Retinal pigment epithelial cell (primary cell): ENCODE measurements around the gene COPZ1.
A peak's percentile ranks its signal among the peaks of the same experiment; 100 is the strongest.

ENCODE experiments used
- DNase-seq: peaks from one replicate; pipeline ENCODE4 v3.0.0-alpha.2; 2010; ENCODE audit warnings: low read depth
- H3K4me3 ChIP-seq: 2 replicates; pipeline ENCODE4 v1.5.1; 2011; ENCODE audit warnings: mild to moderate bottlenecking, low read length, control low read depth, moderate library complexity
- TF ChIP-seq, protein P1 (sequence below): conservative IDR thresholded peaks from 2 replicates; pipeline ENCODE4 v1.5.1; 2011; ENCODE audit warnings: low read depth, low read length, control low read depth, inconsistent platforms

The COPZ1 gene

DNA sequence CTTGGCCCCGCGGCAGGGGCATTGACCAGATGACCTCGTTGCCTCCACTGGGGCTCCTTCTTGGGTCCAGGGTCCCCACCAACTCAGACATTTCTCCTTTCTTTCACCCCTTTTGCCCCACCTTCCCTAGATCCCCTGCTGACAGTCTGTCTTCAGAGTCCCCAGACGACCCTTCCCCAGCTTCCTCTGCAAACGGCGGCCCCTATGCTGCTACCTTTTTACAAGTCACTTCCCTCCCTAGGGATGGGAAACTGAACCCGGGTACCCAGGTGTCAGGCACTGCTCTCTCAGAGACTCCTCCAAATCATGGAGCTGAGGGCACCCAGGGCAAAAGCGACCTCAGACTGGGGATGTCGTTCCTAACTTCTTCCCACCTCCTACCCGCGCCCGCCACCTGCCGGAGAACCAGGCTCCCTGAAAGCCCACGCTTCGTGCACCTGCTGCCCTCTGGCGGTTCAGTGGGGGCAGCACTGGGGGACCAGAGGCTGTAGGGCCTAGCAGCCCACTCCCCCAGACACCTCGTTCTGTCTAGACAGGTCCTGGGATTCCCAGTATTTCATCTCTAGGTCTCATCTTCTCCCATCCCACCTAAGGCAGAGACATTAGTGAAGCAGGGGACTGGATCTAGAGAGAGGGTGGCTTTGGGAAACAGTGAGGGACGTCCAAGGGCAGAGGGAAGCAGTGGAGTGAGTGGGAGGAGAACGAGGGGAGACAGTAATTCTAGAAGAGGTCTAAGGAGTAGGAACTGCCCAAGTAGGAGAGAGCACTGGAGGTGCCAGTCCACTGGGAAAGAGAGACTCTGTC is 54.7 kb downstream of the COPZ1 start:
- H3K4me3 ChIP-seq = peak overlapping the region; percentile 49
- TF ChIP-seq, protein P1, sequence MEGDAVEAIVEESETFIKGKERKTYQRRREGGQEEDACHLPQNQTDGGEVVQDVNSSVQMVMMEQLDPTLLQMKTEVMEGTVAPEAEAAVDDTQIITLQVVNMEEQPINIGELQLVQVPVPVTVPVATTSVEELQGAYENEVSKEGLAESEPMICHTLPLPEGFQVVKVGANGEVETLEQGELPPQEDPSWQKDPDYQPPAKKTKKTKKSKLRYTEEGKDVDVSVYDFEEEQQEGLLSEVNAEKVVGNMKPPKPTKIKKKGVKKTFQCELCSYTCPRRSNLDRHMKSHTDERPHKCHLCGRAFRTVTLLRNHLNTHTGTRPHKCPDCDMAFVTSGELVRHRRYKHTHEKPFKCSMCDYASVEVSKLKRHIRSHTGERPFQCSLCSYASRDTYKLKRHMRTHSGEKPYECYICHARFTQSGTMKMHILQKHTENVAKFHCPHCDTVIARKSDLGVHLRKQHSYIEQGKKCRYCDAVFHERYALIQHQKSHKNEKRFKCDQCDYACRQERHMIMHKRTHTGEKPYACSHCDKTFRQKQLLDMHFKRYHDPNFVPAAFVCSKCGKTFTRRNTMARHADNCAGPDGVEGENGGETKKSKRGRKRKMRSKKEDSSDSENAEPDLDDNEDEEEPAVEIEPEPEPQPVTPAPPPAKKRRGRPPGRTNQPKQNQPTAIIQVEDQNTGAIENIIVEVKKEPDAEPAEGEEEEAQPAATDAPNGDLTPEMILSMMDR = peak; percentile 100
- no peak for DNase-seq

DNA sequence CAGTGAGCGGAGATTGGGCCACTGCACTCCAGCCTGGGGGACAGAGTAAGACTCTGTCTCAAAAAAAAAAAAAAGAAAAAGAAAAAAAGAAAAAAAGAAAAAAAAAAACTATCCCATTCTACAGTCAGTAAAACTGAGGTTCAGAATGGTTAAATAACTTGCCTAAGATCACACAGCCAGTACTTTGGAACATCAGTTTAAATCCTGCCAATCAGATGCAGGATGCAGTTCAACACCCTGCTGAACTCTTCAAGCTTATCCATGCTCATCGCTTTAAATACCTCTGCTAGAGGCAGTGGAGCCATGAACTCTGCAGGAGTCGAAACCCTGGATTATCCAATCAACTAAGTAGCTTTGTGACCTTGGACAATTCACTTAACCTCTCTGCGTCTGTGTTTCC is 56.2 kb downstream of the COPZ1 start:
- H3K4me3 ChIP-seq = no peak overlapping the region
- TF ChIP-seq, protein P1 = no peak
- DNase-seq = no peak

DNA sequence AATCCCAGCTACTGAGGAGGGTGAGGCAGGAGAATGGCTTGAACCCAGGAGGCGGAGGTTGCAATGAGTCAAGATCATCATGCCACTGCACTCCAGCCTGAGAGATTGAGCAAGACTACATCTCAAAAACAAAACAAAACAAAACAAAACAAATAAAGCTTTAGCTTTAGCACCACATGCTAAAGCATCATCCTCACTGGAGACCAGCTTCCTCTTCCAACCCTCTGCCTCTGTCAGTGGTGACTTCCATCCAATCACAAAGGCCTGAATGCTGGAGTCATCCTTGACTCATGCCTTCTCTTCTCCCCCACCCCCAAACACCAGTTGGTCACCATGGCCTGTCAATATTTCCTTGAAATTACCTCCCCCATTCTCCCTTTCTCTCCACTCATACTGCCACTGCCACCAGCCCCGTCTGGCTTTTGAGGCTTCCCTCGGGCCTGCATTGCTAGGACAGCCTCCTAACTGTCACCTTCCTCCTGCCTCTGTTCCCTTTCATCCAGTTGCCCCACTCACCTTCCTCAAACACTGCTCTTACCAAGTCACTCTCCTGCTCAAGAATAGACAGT is 58.2 kb downstream of the COPZ1 start:
- DNase-seq = no peak
- TF ChIP-seq, protein P1 = no peak
- no peak overlapping the region for H3K4me3 ChIP-seq

DNA sequence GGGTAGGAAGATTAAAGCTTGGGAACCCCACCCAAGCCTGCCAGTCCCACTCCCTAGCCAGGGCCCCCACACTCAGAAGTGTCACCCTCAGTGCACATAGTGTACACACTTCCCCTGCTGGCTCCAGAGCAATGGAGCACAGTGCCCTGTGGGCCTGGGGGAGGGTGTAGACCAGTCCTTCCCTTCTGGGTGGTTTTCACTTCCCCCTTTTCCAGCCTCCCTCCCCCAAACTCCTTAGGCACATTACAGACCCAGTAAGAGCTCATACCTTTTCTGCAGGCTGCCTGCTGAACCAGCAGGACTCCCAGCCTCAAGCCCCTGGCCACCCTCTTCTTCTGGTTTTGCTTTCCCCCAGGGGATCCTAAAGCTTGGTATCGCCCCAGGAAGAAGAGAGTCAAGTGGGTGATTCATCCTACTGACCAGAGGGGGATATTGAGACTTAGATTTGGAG is 59.7 kb downstream of the COPZ1 start, which contains the start of gene ZNF385A:
TSS of gene ZNF385A (minus strand) at position 143 of the 451 bp plus-strand sequence. CDS start 219 bp downstream, outside the sequence.
- no peak within 1 kb of the TSS for H3K4me3 ChIP-seq
- no peak for DNase-seq
- TF ChIP-seq, protein P1 = no peak

DNA sequence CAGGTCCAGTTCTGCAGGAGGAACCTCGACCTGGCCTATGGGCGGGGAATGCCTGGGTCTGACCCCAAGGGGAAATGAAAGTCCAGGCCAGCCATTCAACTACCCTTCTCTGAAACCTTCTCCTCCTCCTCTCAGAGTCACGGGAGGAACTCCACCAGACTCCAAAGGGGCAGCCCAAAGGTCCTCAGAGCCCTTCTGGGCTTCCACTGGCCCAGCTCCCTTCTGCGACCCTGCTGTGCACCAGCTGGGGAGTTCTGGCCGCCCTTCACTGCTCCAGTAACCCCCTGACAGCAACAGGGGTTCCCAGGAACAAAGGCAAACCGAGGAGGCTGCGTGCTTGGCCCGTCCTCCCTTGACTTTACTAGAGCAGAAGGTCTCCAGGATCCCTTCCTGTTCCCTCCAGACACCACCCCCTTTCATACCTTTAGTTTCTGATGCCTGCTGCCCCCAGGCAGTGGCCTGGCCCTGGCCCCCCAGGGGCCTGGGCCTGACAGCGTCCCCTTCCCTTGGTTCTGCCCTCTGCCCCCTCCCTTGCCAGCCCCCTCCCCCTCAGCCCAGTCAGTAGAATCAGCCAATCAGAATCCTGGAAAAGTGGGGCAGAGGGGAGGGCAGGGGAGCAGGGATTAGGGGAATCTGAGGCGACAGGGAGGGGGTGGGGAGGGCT is 60.5 kb downstream of the COPZ1 start:
- TF ChIP-seq, protein P1 = no peak
- DNase-seq = no peak
- H3K4me3 ChIP-seq = no peak overlapping the region

DNA sequence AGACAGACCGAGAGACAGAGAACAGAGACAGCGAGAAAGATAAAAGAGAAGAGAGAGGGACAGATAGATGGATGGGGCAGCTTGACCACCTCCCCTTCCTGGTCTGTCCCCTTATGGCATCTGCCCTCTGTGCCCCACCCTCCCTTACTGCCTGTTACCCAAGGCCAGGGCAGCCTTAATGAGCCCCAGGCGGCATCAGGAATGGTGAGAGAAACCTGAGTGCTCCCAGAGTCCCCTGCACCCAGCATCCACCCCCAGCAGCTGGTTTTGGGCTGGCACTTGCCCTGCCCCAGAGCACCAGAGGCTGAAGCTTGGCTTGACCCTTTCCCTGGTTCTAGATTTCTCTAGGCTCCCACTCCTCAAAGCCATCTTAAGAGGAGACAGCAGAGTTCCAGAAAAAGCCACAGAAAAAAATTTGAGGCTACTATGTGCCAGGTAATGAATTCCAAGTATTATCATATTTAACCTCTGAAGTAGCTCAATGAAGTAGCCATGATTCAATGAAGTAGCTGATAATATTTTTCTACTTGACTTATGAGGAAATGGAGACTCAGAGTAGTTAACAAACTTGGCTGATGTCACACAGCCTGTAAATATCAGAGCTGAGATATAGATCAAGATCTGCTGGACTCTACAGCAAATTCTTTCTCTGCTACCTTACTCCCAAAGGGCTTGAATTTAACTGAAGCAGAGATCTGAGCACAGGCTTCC is 61.6 kb downstream of the COPZ1 start:
- H3K4me3 ChIP-seq = no peak overlapping the region
- TF ChIP-seq, protein P1 = no peak
- no peak for DNase-seq
